Gastrocnemius medialis (tissue), 4 donors: ENCODE data around the gene RAB17.

Experiments
- CTCF ChIP-seq, 5 experiments: fragments of 450-650 bp in 3 of 5; fragments of 200-600 bp in 2 of 5; sonication (generic) in 2 of 5; IDR thresholded peaks in 4 of 5; conservative IDR thresholded peaks in 1 of 5; 1 replicate in 4 of 5; 2 replicates in 1 of 5; pipeline ENCODE4 v1.5.1; 2016 to 2019; ENCODE audit warnings: antibody characterized with exemption in 5 of 5, mild to moderate bottlenecking in 3 of 5, moderate library complexity in 3 of 5
- POLR2A ChIP-seq, 2 donors: fragments of 450-650 bp; IDR thresholded peaks; one replicate each; pipeline ENCODE4 v1.6.1; 2017; ENCODE audit warnings: antibody characterized with exemption in 2 of 2, mild to moderate bottlenecking in 2 of 2, moderate library complexity in 2 of 2

GRCh38 chr2:237556773-237557632, 33.5 kb downstream of the RAB17 start:
- TF ChIP-seq POLR2A (IDR thresholded peaks at IDR 0.05) = no peak
- no peak for TF ChIP-seq CTCF (IDR thresholded peaks at IDR 0.05 in 4 of 5, conservative IDR thresholded peaks at IDR 0.05 in 1 of 5)
